Inflammatory macrophage treated with lipopolysaccharide for 1 hour (primary cell): ENCODE measurements around the gene TBC1D16.

Experiments
- DNase-seq, 2 donors: peaks; one replicate each; pipeline ENCODE4 v3.0.0-alpha.2; 2020 to 2022

Gene TBC1D16

GRCh38 chr17:79949656-79950209, 85.9 kb downstream of the TBC1D16 start:
- no peak for DNase-seq

- DNase-seq: no peak
Observed at GRCh38 chr17:79948945-79949655, 86.6 kb downstream of the TBC1D16 start.

DNA sequence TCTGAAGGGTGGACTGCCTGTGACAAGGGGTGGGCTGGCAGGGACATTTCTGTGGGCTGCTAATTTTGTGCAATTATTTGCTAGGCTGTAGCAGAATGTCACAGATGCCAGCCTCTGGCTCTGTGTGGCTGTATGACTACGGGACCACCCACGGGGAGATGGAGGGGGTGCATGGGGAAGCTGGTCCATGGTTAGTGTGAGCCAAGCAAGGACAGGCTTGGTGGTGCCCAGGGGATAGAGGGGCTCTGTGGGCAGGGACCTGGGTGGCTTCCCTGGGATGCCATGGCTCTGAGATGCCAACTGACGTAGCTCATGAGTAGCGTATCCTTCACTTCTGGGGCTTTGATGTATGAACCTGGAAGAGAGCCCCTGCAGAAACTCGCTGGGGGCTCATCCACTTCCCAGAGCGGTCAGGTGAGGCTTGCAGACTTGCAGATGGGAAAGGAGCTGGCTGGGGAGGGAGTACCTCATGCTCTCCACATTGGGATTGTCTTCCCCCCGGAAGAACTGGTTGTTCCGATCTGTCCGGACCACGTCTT, 87.2 kb downstream of the TBC1D16 start:
- no peak for DNase-seq

GRCh38 chr17:79947351-79948031, 88.2 kb downstream of the TBC1D16 start:
- no peak for DNase-seq

- no peak for DNase-seq
Observed at GRCh38 chr17:79946352-79947231, 89.1 kb downstream of the TBC1D16 start.

DNA sequence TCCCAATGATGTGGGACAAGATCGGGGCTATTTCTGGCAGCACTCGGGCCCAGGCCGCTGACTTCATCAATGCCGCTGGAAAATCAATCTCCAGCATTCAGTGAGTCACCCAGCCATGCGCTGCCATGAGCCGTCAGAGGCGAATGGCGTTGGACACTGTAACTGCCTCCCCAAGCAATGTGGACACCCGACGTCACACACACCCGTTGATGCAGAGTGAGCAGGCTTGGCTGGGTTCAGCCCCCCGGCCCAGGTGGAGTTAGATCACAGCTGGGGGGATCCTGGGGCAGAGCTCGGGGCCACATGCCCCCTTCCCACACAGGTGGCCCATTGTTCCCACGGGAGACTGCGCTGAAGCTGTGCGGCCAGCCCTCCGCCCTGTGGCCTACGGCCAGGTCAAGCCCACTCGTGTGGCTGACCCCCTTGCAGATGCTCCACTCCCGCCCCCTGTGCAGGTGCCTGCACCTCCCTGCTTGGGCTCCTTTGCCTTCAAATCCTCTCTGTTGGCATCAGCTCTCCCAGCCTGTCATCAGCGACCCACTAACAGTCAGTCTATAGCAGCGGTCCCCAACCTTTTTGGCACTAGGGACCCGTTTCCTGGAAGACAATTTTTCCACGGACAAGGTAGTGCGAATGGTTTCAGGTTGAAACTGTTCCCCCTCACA, 89.9 kb downstream of the TBC1D16 start:
- DNase-seq: no peak

- DNase-seq: no peak
Observed at GRCh38 chr17:79944821-79945391, 90.8 kb downstream of the TBC1D16 start.

GRCh38 chr17:79944251-79944812, 91.3 kb downstream of the TBC1D16 start:
- DNase-seq: no peak

GRCh38 chr17:79943347-79944241, 92.1 kb downstream of the TBC1D16 start:
- DNase-seq: no peak

DNA sequence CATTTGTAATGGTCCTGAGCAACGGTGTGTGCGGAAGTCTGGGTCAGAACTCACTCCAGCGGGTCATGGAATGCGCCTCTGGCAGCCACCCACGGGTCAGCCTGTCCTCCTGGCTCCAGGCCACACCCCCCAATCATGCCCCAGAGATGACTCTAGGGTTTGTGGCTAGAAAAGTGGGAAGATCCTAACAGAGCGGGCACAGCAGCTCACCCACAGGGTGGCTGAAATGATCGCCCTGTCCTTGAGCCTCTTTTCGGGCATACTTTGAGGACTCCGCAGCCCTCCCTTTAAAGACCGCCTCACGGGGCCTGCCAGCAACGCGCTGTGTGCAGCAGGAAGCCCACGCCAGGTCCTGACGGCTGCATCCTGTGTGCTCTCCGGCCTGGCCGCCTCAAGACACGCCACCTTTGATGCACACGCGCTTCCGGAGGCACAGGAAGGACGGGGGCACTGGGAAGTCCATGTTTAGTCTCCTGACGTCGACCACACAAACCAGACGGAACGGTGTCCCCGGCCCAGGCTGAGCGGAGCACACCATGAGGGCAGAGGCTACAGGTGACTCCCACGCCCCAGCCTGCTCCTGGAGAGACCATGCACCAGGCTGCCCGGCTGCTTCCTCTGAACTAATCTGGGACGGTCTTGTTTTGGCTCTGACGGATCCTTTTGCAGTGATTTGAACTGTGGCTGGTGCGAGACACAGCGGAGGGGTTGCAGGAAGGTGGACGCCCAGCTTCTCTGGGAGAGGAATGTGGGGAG, 92.9 kb downstream of the TBC1D16 start:
- peak; percentile 38 to 44 for DNase-seq

- no peak for DNase-seq
Observed at GRCh38 chr17:79942011-79942405, 93.7 kb downstream of the TBC1D16 start.

DNA sequence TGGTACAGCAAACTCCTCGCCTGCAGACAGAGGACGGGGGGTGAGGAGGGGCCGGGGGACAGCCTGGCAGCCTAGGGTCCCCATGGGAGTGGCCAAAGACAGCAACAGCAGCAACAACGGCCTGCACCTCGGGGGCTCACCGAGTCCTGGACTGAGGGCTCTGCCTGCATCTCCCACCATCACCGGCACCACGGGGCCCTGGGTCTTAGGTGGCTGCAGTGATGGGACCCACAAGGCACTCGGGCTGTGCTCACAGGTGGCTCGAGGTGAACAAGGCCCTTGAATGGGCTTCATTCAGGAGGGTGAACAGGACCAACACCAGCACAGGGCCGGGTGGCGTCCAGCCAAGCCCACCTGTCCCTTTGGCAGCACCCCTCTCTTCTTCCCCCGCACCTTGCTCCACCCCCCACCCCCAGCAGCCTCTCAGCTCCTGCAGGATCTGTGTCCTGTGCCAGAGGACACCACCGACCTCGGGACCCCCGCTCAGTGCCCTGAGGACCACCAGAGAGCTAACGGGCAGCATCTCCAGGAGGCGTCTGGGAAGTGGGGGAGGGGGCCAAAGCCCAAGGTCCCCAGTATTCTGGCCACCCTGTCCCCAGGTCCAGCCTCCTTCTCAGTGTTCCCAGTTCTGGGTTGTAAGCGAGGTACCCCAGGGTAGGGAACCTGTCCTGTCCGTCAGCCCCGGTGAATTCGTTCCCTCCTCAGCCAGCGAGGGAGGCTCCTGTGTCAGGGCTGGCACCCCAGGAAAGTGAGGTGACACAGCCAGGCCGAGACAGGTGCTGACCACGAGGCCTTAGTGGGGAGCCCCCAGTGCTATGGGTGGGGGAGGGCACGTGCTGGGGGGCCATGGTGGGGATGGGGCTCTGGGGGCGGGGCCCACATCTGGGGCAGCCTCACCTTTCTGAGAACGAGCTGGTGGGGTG, 94.3 kb downstream of the TBC1D16 start:
- DNase-seq: no peak

DNA sequence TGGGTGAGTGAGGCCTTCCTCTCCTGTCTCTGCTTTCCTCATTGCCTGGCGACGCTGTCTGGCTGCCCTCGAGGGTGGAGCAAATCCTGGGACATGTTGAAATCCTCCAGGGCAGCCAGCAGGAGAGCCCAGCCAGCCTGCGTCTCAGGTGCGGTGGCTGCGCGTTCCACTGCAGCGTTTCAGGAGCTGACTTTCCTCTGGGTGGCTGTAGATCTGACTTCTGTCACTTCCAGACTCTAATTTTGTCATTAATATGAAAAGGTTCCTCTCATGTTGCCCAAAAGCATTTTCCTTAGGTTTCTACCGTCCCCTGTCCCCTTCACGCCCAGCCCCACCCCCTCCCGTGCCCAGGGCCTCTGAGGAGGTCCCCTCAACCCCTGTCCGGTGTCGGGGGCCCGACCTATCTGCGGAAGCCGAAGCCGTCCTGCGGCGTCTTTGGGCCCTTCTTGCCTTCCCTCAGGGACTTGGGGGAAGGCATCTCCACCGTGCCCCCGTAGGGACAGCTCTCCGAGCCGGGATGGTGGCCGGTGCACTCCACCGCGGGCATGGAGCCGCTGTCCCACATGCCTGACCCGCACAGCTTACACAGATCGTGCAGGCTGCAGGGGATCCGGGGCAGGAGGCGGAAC, 95.1 kb downstream of the TBC1D16 start:
- DNase-seq: no peak

- no peak for DNase-seq
Observed at GRCh38 chr17:79939755-79940458, 95.8 kb downstream of the TBC1D16 start.

GRCh38 chr17:79939094-79939435, 96.6 kb downstream of the TBC1D16 start:
- no peak for DNase-seq

- DNase-seq: no peak
Observed at GRCh38 chr17:79938336-79939093, 97.2 kb downstream of the TBC1D16 start.
